Thyroid gland (tissue), 4 donors: ENCODE results near the gene DCAKD. TPM values are rescaled to one million over a fixed set of nuclear protein-coding genes. Genes with fewer than 3 reads are reported as not detected.

Experiments used
- DNase-seq, 2 donors: peaks; one replicate each; pipeline ENCODE4 v3.0.0-alpha.2; 2019
- H3K27ac ChIP-seq, 3 donors: fragments of 200-600 bp; sonication (generic); 1 replicate in 2 of 3; 2 replicates in 1 of 3; pipeline ENCODE4 v1.5.1; 2016 to 2019; ENCODE audit warnings: mild to moderate bottlenecking in 1 of 3, moderate library complexity in 1 of 3
- H3K27me3 ChIP-seq: fragments of 200-600 bp; sonication (generic); one replicate; pipeline ENCODE4 v1.5.1; 2019
- H3K36me3 ChIP-seq, 2 donors: fragments of 200-600 bp; sonication (generic); one replicate each; pipeline ENCODE4 v1.5.1; 2016 to 2019
- H3K4me1 ChIP-seq, 2 donors: fragments of 200-600 bp; sonication (generic); one replicate each; pipeline ENCODE4 v1.5.1; 2017 to 2019
- H3K4me3 ChIP-seq, 3 donors: fragments of 200-600 bp; sonication (generic); replicated peaks in 1 of 3; 1 replicate in 2 of 3; 2 replicates in 1 of 3; pipeline ENCODE4 v1.5.1; 2016; ENCODE audit warnings: mild to moderate bottlenecking in 1 of 3
- H3K9me3 ChIP-seq: fragments of 200-600 bp; sonication (generic); one replicate; pipeline ENCODE4 v1.5.1; 2017
- POLR2A ChIP-seq, 2 donors: fragments of 450-650 bp; IDR thresholded peaks; one replicate each; pipeline ENCODE4 v1.6.1; 2017; ENCODE audit warnings: antibody characterized with exemption in 2 of 2, mild to moderate bottlenecking in 2 of 2, moderate library complexity in 1 of 2
- WGBS, 2 donors: methylation state at CpG; one replicate each; pipeline ENCODE4 v1.1.5; 2017; 5-methylcytosine and 5-hydroxymethylcytosine counted together
- intact Hi-C: fragments of 100-400 bp; cut with DNase I; formaldehyde crosslinking; loops from one replicate; pipeline ENCODE4 v1.15.1; 2023
- total RNA-seq, 4 donors: library from RNA; depleted of rRNA; stranded (reverse); fragments of >200 nt; gene quantifications; one replicate each; pipeline ENCODE4 v1.2.3, GENCODE V29; 2016
- TF ChIP-seq, protein P1 (sequence below), 6 experiments: fragments of 200-600 bp in 3 of 6; fragments of 450-650 bp in 3 of 6; sonication (generic) in 3 of 6; IDR thresholded peaks; one replicate each; pipeline ENCODE4 v1.5.1; 2016 to 2019; ENCODE audit warnings: antibody characterized with exemption in 6 of 6, mild to moderate bottlenecking in 2 of 6, inconsistent platforms in 1 of 6, moderate library complexity in 1 of 6

The DCAKD gene
- total RNA-seq, 4 donors from 2014 or later: 53.5 to 102 (median 72.9) TPM

GRCh38 chr17:44996304-44996703, 55.1 kb downstream of the DCAKD start:
- no peaks in the 10 kb centered on the region for H3K4me1 ChIP-seq
- no peak overlapping the region for H3K27ac ChIP-seq
- TF ChIP-seq, protein P1, sequence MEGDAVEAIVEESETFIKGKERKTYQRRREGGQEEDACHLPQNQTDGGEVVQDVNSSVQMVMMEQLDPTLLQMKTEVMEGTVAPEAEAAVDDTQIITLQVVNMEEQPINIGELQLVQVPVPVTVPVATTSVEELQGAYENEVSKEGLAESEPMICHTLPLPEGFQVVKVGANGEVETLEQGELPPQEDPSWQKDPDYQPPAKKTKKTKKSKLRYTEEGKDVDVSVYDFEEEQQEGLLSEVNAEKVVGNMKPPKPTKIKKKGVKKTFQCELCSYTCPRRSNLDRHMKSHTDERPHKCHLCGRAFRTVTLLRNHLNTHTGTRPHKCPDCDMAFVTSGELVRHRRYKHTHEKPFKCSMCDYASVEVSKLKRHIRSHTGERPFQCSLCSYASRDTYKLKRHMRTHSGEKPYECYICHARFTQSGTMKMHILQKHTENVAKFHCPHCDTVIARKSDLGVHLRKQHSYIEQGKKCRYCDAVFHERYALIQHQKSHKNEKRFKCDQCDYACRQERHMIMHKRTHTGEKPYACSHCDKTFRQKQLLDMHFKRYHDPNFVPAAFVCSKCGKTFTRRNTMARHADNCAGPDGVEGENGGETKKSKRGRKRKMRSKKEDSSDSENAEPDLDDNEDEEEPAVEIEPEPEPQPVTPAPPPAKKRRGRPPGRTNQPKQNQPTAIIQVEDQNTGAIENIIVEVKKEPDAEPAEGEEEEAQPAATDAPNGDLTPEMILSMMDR (IDR thresholded peaks at IDR 0.05): no peak
- TF ChIP-seq POLR2A (IDR thresholded peaks at IDR 0.05): no peak
- no peaks in the 10 kb centered on the region for H3K36me3 ChIP-seq
- 66 to 77% methylated on average over 10 of the region's 10 CpGs for WGBS, 2 donors
- intact Hi-C loops: no loop called here
- no peaks in the 10 kb centered on the region for H3K9me3 ChIP-seq
- H3K27me3 ChIP-seq: no peaks in the 10 kb centered on the region
- no peak for DNase-seq
- no peak overlapping the region for H3K4me3 ChIP-seq

- Histone ChIP-seq H3K4me3 (no peak overlapping the region), H3K27ac (no peak overlapping the region), H3K36me3 (no peaks in the 10 kb centered on the region), H3K4me1 (no peaks in the 10 kb centered on the region), H3K27me3 (no peaks in the 10 kb centered on the region), H3K9me3 (no peaks in the 10 kb centered on the region)
- 70 to 77% methylated on average over 4 to 6 of the region's 11 CpGs for WGBS, 2 donors
- no peak for TF ChIP-seq POLR2A (IDR thresholded peaks at IDR 0.05)
- TF ChIP-seq, protein P1 (IDR thresholded peaks at IDR 0.05): no peak
- no peak for DNase-seq
- intact Hi-C loops: no loop called here
Observed at GRCh38 chr17:44995436-44996001, 55.9 kb downstream of the DCAKD start.

DNA sequence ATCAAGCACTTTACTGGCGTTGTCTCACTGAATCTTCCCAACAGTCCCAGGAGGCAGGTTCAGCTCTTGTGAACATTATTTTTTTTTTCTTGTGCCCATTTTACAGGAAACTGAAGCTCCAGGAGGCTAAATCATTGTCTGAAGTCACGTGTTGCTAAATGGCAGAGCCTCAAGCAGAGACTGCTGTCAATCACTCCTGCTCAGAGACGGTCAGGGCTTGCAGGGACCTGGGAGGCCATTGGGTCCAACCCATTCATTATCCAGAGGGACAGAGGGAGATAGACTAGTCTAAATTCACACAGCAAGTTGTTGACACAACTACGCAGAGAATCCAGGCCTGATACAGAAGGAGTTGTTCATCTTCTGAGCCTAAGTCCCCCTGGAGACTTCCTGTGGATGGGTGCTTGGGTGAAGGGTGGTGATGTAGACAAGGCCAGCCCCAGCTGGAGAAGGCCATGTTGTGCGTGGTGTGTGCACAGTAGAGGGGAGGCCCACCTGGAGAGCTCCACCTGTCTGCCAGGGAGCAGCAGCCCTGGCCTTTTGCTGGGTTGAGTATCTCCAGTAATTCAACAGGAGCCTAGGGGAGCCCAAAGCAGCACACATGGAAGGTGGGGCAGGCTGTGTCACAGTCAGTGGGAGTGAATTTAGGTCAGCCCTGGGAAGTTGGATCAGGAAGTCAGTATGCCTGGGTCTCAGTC, 59.0 kb downstream of the DCAKD start:
- TF ChIP-seq POLR2A (IDR thresholded peaks at IDR 0.05): no peak
- TF ChIP-seq, protein P1 (IDR thresholded peaks at IDR 0.05): no peak
- no peak overlapping the region for H3K4me3 ChIP-seq
- intact Hi-C loops: no loop called here
- no peak for DNase-seq
- H3K36me3 ChIP-seq: no peaks in the 10 kb centered on the region
- no peaks in the 10 kb centered on the region for H3K9me3 ChIP-seq
- no peak overlapping the region for H3K27ac ChIP-seq
- 87 to 93% methylated on average over 4 to 5 of the region's 5 CpGs for whole genome bisulfite sequencing, 2 donors
- peaks cover 9% of the 10 kb centered on the region for H3K27me3 ChIP-seq
- H3K4me1 ChIP-seq: no peaks in the 10 kb centered on the region

DNA sequence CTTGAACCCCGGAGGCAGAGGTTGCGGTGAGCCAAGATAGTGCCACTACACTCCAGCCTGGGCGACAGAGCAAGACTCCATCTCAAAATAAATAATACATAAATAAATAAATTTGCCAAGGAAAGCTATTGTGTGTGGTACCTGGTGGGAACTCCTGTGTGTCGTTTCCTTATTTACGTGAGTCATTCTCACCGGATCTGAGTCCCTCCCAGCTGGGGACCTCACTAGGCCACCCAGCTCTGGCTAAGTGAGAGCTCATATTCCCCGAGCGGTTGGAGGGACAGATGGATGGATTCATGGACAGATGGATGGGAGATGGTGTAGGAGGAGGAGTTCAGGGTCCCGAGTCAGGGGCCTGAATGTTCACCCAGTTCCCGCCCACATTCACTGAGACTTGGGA, 60.4 kb downstream of the DCAKD start:
- intact Hi-C loops: no loop called here
- DNase-seq: no peak
- no peak overlapping the region for H3K4me3 ChIP-seq
- H3K4me1 ChIP-seq: no peaks in the 10 kb centered on the region
- no peak for TF ChIP-seq POLR2A (IDR thresholded peaks at IDR 0.05)
- TF ChIP-seq, protein P1 (IDR thresholded peaks at IDR 0.05): no peak
- peaks cover 9% of the 10 kb centered on the region for H3K27me3 ChIP-seq
- no peaks in the 10 kb centered on the region for H3K36me3 ChIP-seq
- 82 to 92% methylated on average over 10 of the region's 10 CpGs for WGBS, 2 donors
- no peaks in the 10 kb centered on the region for H3K9me3 ChIP-seq
- no peak overlapping the region for H3K27ac ChIP-seq

DNA sequence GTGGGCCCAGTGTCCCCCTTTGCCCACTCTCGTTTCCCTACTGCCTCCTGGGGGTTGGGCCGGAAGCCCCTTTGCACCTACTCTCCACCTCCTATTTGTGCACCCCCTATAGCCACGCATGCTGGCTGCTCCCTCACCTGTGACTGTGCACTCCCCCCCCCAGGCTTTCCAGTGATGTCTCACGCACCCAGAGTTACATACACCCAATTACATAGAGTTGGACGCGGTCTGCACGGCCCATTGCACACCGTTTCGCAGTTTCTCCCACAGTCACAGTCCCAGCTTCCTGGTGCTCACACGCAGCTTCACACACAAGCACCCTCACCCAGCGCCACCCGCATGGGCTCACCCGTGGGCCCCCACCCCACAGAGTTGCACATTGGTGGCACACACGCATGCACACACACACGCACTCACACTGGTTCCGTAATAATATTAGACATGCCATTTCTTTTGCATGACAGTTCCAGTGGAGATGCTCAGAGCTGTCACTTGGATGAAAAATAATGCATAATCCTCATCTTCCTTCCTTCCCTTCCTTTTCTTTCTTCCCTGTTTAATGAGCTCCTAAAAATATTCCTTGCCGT, 61.8 kb downstream of the DCAKD start:
- WGBS, 2 donors: 73 to 76% methylated on average over 17 of the region's 17 CpGs
- intact Hi-C loops: no loop called here
- Histone ChIP-seq H3K27me3 (peaks cover 9% of the 10 kb centered on the region), H3K4me1 (no peaks in the 10 kb centered on the region), H3K4me3 (no peak overlapping the region), H3K27ac (no peak overlapping the region), H3K36me3 (no peaks in the 10 kb centered on the region), H3K9me3 (no peaks in the 10 kb centered on the region)
- TF ChIP-seq POLR2A (IDR thresholded peaks at IDR 0.05): no peak
- TF ChIP-seq, protein P1 (IDR thresholded peaks at IDR 0.05): no peak
- no peak for DNase-seq
